ENCODE results near the gene CSTF2T.

The CSTF2T gene

DNA sequence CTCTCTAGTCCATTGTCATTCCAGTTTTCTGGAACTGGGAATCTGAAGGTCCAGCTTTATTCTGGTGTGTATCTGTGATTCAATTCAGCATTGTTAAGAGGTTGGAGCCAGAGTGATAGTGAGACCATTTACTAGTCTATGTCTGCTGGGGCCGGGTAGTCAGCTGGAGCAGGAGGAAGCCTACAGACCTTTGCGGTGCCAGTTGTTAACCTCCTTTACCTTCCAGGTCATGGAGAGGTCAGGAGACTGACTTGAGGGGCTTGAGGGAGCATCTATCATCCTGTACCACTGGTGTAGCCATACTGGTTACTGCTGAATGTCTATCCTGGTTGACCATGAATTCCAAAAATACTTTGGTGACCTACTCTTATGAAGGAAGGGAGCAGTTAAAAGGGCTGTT lies 9.2 kb upstream of the CSTF2T start:
- H3K27ac ChIP-seq: no peak overlapping the region
- TF ChIP-seq CTCF (conservative IDR thresholded peaks at IDR 0.05): no peak

- H3K27ac ChIP-seq: no peak overlapping the region
- no peak for TF ChIP-seq CTCF (conservative IDR thresholded peaks at IDR 0.05)
Observed at GRCh38 chr10:51707821-51708424, 8.5 kb upstream of the CSTF2T start.

- TF ChIP-seq CTCF (conservative IDR thresholded peaks at IDR 0.05): no peak
- no peak overlapping the region for H3K27ac ChIP-seq
Observed at GRCh38 chr10:51707392-51707791, 8.0 kb upstream of the CSTF2T start.

DNA sequence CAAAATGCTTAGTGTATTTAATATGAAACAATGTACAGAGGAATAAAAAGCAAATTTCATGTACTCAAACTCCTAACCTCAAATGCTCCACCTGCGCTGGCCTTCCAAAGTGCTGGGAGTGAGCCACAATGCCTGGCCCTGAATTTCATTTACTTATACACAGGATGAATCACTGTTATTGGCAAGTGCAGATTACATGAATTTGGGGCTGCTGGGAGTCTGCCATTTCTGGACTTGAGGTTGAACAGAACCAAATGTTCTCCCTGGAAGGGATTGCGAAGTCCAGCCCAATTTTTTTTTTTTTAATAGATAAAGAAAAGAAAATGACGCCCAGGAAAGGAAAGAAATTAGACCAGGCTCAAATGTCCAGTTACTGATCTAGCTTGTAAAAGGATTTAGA lies 6.8 kb upstream of the CSTF2T start:
- no peak for TF ChIP-seq CTCF (conservative IDR thresholded peaks at IDR 0.05)
- H3K27ac ChIP-seq: no peak overlapping the region

DNA sequence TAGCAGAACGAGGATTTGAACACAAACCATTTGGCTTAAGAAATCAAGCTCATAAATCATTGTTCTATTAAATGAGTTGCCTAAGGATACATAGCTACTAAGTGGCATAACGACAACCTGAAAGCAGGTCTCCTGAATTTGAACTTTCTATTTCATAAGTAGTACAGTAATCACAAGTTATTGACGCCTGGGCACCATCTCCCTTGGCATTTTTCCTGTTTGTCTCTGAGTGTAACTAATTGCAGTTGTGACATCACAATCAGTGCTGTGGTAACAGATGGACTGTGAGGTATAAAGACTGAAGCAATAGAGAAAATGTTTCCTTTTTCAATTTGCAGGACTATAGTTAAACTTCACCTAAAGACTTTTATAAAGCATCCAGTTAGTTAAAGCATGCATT lies 6.4 kb upstream of the CSTF2T start:
- H3K27ac ChIP-seq: no peak overlapping the region
- no peak for TF ChIP-seq CTCF (conservative IDR thresholded peaks at IDR 0.05)

DNA sequence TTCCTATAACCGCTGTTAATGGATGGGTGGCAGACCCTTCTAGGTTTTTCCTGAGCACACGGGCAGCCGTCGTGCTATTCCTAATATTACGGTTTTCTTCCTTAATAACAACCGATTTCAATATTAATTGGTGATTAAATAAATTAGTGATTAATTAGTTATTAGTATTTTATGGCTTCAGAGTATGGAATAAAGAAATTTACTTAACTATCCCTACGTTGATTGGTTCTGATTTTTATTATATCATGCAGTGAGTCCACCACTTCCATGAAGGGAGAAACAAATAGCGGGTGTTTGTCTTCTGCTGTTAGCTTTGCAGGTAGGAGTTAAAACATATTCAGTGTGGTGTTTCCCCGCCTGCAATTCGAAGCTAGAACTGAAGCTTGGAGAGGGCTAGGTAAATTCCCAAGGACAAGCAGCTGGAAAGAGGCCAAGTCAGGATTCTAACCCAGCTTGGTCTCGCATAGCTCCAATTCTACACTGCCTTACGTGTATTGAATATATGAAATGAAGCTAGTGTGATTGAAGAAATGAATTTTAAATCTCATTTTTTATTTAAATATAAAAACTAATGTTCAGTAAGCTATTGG lies 928 bp upstream of the CSTF2T start:
- no peak for TF ChIP-seq CTCF (conservative IDR thresholded peaks at IDR 0.05)
- peak overlapping the region; percentile 81 for H3K27ac ChIP-seq

GRCh38 chr10:51699145-51699474 lies 285 bp downstream of the CSTF2T start:
- TF ChIP-seq CTCF (conservative IDR thresholded peaks at IDR 0.05): no peak
- H3K27ac ChIP-seq: peak overlapping the region; percentile 81
